ENCODE measurements around the gene CINP. TPM values are rescaled to one million over a fixed set of nuclear protein-coding genes. Genes with fewer than 3 reads are reported as not detected.

The CINP gene
- total and polyA plus RNA-seq, 9 of the 15 experiments (the other 6 are each of a cell fraction or from before 2014, with no cell fraction given), result 36.3 to 63.2 (median 43.7) TPM

GRCh38 chr14:102303664-102304063, 59.0 kb downstream of the CINP start:
- Histone ChIP-seq H3K79me2 (ENCODE audit: control insufficient read depth, insufficient read depth, low read length) (no peaks in the 10 kb centered on the region), H3K9ac (ENCODE audit: insufficient read depth in 1 of 2, low read depth in 2 of 2, low read length in 2 of 2) (no peak overlapping the region), H3K27ac (ENCODE audit: extremely low read depth, low read depth, low read length) (no peak overlapping the region), H2AFZ (ENCODE audit: low read depth, low read length) (no peak overlapping the region), H3K27me3 (ENCODE audit: control insufficient read depth in 2 of 2, insufficient read depth in 2 of 2, low read length in 2 of 2) (no peaks in the 10 kb centered on the region), H3K9me1 (ENCODE audit: control insufficient read depth, insufficient read depth, low read length) (no peaks in the 10 kb centered on the region), H3K4me1 (replicated peaks in 1 of 2; ENCODE audit: control insufficient read depth in 2 of 2, insufficient read depth in 2 of 2, low read length in 2 of 2) (peaks cover 0 to 3% of the 10 kb centered on the region in 2 experiments; a peak in 2 of 5 replicates), H4K20me1 (replicated peaks; ENCODE audit: control insufficient read depth, insufficient read depth, low read length) (no peaks in the 10 kb centered on the region), H3K4me3 (no peak overlapping the region), H3K9me3 (replicated peaks; ENCODE audit: control insufficient read depth, insufficient read depth, low read depth, low read length) (no peaks in the 10 kb centered on the region), H3K4me2 (ENCODE audit: insufficient read depth, low read length) (no peak overlapping the region), H3K36me3 (ENCODE audit: control insufficient read depth, insufficient read depth, low read length) (no peaks in the 10 kb centered on the region)
- no peak for ATAC-seq
- ChIA-PET CTCF (ENCODE audit: low intra/inter-chr PET ratio) (no interaction called here), POLR2A (no interaction called here)
- intact Hi-C loops (cut with micrococcal nuclease) (no loop called here), in situ Hi-C loops (cut with MboI) (no loop called here)
- no peak for FAIRE-seq
- 80% methylated on average over 3 of the region's 3 CpGs for WGBS (ENCODE audit: insufficient coverage, low coverage, missing lambda C conversion rate)
- no peak for TF ChIP-seq ZBTB11 (CRISPR knock-in tag; IDR thresholded peaks at IDR 0.05)
- TF ChIP-seq ZBED1 (IDR thresholded peaks at IDR 0.05), result no peak
- TF ChIP-seq FOXK1 (CRISPR knock-in tag; IDR thresholded peaks at IDR 0.05; ENCODE audit: borderline replicate concordance), result no peak
- TF ChIP-seq EGR1 (conservative IDR thresholded peaks at IDR 0.05), result no peak
- no peak for TF ChIP-seq RBBP5 (IDR thresholded peaks at IDR 0.05; ENCODE audit: borderline replicate concordance, insufficient read depth, low read length, poor library complexity, severe bottlenecking)
- BruUV-seq (replicated peaks), result no TSS peak
- DNase-seq (ENCODE audit: extremely low read depth in 1 of 4, low spot score in 3 of 4), result no peak
